AG04449 (cell line): ENCODE measurements around the gene TOP3A.
"Not testable (repeated sequence)": the region's sequence is repeated elsewhere in the genome, so short reads cannot be mapped to it uniquely, and the experiment has no call there.

Experiments
- CTCF ChIA-PET: fragments of 350-600 bp; formaldehyde crosslinking; extraction: SDS; loops from one replicate; lab custom pipeline; 2021; ENCODE audit warnings: antibody characterized with exemption; lab: Yijun Ruan, JAX
- POLR2A ChIA-PET: fragments of 400-600, 350-600 bp; formaldehyde crosslinking; extraction: SDS; loops from one replicate; lab custom pipeline; 2020; ENCODE audit warnings: antibody characterized with exemption, inconsistent platforms; lab: Yijun Ruan, JAX
- DNase-seq: peaks from one replicate; pipeline ENCODE4 v3.0.0-alpha.2; 2010; ENCODE audit warnings: low read depth, low spot score
- H3K4me3 ChIP-seq: 2 replicates; pipeline ENCODE4 v1.5.1; 2011; ENCODE audit warnings: low read depth, mild to moderate bottlenecking, control low read depth, low read length
- TF ChIP-seq, protein P1 (sequence below): IDR thresholded peaks from one replicate; pipeline ENCODE4 v1.5.1; 2011; ENCODE audit warnings: mild to moderate bottlenecking, moderate library complexity, low read length, control low read depth, inconsistent platforms; ENCODE audit not compliant: insufficient read depth; ENCODE audit errors: missing control alignments

The TOP3A gene

GRCh38 chr17:18360518-18360917, 45.7 kb upstream of the TOP3A start:
- TF ChIP-seq, protein P1, sequence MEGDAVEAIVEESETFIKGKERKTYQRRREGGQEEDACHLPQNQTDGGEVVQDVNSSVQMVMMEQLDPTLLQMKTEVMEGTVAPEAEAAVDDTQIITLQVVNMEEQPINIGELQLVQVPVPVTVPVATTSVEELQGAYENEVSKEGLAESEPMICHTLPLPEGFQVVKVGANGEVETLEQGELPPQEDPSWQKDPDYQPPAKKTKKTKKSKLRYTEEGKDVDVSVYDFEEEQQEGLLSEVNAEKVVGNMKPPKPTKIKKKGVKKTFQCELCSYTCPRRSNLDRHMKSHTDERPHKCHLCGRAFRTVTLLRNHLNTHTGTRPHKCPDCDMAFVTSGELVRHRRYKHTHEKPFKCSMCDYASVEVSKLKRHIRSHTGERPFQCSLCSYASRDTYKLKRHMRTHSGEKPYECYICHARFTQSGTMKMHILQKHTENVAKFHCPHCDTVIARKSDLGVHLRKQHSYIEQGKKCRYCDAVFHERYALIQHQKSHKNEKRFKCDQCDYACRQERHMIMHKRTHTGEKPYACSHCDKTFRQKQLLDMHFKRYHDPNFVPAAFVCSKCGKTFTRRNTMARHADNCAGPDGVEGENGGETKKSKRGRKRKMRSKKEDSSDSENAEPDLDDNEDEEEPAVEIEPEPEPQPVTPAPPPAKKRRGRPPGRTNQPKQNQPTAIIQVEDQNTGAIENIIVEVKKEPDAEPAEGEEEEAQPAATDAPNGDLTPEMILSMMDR = no peak
- DNase-seq = no peak
- H3K4me3 ChIP-seq = no peak overlapping the region
- CTCF ChIA-PET = no interaction called here
- POLR2A ChIA-PET = interaction anchor here (0.7 kb wide), 1 partner anchor 16 kb away, joined by 4 read pairs; no protein-coding TSS in a partner anchor

DNA sequence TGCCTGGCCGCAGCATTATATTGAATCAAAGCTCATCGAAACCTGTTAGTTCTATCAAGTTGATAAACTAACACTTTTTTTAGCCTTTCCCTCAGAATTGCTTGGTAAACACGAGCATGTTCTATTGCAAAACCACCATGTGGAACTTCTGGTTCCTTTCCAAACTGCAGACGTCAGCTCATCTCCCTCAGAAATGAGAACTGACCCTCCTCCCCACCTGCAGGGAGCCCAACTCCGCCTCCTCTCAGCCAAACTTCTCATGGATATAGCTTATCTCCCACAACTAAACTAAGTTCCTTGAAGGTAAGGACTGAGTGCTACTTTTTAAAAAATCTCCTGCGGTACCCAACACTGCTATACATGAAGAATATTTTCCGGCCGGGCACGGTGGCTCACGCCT, 41.8 kb upstream of the TOP3A start:
- no peak for DNase-seq
- TF ChIP-seq, protein P1 = no peak
- POLR2A ChIA-PET = no interaction called here
- H3K4me3 ChIP-seq = no peak overlapping the region
- CTCF ChIA-PET = interaction anchor here (0.7 kb wide), 1 partner anchor 28 kb away, joined by 3 read pairs; no protein-coding TSS in a partner anchor

DNA sequence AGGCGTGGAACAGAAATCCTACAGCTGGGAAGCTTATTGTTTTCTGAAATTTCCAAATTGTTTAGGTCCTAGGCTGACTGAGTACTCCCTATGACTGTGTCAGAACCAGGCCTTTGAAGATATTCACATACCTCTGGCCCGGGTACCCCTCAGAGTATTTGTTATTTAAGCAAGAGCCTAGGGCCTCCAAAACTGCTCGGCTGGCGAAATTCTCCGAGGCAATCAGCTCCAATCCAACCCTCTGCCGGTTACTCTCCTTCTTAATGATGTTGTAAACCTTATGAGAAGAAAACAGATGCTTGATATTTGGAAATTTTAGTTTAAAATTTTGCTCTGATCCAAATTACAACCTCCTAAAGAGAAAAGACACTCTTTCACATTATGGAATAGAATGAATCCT, 38.7 kb upstream of the TOP3A start:
- POLR2A ChIA-PET = no interaction called here
- CTCF ChIA-PET = no interaction called here
- TF ChIP-seq, protein P1 = no peak
- no peak for DNase-seq
- H3K4me3 ChIP-seq = no peak overlapping the region

- POLR2A ChIA-PET = interaction anchor here (0.6 kb wide), 1 partner anchor 17 kb away, joined by 4 read pairs; no protein-coding TSS in a partner anchor
These were observed 29.2 kb upstream of the TOP3A start for GRCh38 chr17:18344021-18344420.

GRCh38 chr17:18339933-18340332, 25.1 kb upstream of the TOP3A start:
- no peak for DNase-seq
- TF ChIP-seq, protein P1 = no peak
- POLR2A ChIA-PET = no interaction called here
- CTCF ChIA-PET = no interaction called here
- H3K4me3 ChIP-seq = no peak overlapping the region

More at GRCh38 chr17:18344021-18344420, 29.2 kb upstream of the TOP3A start:
- TF ChIP-seq, protein P1 = no peak
- H3K4me3 ChIP-seq = no peak overlapping the region
- CTCF ChIA-PET = no interaction called here
- DNase-seq = no peak

DNA sequence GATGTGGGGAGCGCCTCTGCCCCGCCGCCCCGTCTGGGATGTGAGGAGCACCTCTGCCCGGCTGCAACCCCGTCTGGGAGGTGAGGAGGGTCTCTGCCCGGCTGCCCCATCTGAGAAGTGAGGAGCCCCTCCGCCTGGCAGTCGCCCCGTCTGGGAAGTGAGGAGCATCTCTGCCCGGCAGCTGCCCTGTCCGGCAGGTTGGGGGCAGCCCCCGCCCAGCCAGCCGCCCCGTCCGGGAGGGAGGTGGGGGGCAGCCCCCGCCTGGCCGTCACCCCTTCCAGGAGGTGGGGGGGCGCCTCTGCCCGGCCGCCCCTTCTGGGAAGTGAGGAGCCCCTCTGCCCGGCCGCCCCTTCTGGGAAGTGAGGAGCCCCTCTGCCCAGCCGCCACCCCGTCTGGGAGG, 23.4 kb upstream of the TOP3A start:
- POLR2A ChIA-PET, H3K4me3 ChIP-seq, CTCF ChIA-PET, DNase-seq: not testable (repeated sequence)

DNA sequence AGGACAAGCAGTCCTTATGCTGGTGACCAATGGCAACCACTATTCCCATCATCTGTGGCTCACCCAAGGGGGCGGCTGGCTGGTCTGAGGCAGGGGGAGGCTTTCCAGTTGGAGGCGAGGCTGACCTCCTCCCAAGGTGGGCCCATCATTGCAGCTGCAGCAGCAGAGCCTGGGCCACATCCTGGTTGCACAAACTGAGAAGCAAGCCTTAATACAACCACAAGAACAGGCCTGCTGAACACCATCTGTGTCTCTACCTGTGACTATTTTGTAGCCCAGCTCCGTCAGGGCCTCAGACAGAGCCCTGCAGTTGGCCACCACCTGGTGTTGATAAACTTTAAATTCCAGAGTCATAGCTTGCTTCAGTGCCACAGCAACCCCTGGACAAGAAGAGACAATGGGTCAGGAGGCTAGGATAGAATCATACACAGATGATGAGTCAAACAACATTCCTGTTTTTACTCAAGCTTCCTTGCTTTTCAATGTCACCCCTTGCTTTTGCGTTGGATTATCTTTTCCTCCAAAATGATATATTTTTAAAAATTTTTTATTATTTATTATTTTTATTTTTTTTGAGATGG, 18.2 kb upstream of the TOP3A start:
- ChIA-PET CTCF (no interaction called here), POLR2A (interaction anchor here (0.6 kb wide), 1 partner anchor 62 kb away, joined by 3 read pairs; no protein-coding TSS in a partner anchor)
- H3K4me3 ChIP-seq = no peak overlapping the region
- TF ChIP-seq, protein P1 = no peak
- DNase-seq = no peak
